B cell (primary cell): Measurements from ENCODE around the gene WDR6.

Experiments used
- CTCF ChIP-seq: fragments of 200-600 bp; IDR thresholded peaks from one replicate; pipeline ENCODE4 v1.8.0; 2022; ENCODE audit warnings: antibody characterized with exemption, mild to moderate bottlenecking
- EZH2 ChIP-seq: IDR thresholded peaks from 2 replicates; pipeline ENCODE4 v1.6.1; 2012; ENCODE audit warnings: borderline replicate concordance, low read depth, mild to moderate bottlenecking, moderate library complexity, low read length; ENCODE audit not compliant: insufficient read depth, poor library complexity, severe bottlenecking

GRCh38 chr3:48962340-48962739 is 44.9 kb upstream of the WDR6 start:
- TF ChIP-seq EZH2 (no peak), CTCF (no peak)
